Spinal cord (tissue), 10 donors: ENCODE results near the gene BAIAP3. TPM values are rescaled to one million over a fixed set of nuclear protein-coding genes. Genes with fewer than 3 reads are reported as not detected.

Experiments
- DNase-seq, 6 donors: peaks; one replicate each; pipeline versions ENCODE4 v3.0.0 to v3.0.0-alpha.2; 2013 to 2015; ENCODE audit warnings: low spot score in 6 of 6, low read depth in 4 of 6
- H3K27ac ChIP-seq: one replicate; pipeline ENCODE4 v1.5.1; 2013; ENCODE audit warnings: low read depth, low read length, control low read depth
- H3K27me3 ChIP-seq: one replicate; pipeline ENCODE4 v1.6.1; 2013; ENCODE audit warnings: low read length; ENCODE audit not compliant: control insufficient read depth, insufficient read depth
- H3K36me3 ChIP-seq: one replicate; pipeline ENCODE4 v1.6.1; 2013; ENCODE audit warnings: low read length; ENCODE audit not compliant: control insufficient read depth, insufficient read depth
- H3K4me1 ChIP-seq: one replicate; pipeline ENCODE4 v1.6.1; 2013; ENCODE audit warnings: low read length; ENCODE audit not compliant: control insufficient read depth, insufficient read depth
- H3K4me3 ChIP-seq: one replicate; pipeline ENCODE4 v1.5.1; 2013; ENCODE audit warnings: low read depth, low read length, control low read depth
- H3K9me3 ChIP-seq: one replicate; pipeline ENCODE4 v1.6.1; 2013; ENCODE audit warnings: low read length; ENCODE audit not compliant: control insufficient read depth, insufficient read depth
- WGBS: methylation state at CpG from one replicate; pipeline ENCODE4 v1.1.5; 2013; ENCODE audit warnings: missing lambda C conversion rate; ENCODE audit not compliant: insufficient coverage; 5-methylcytosine and 5-hydroxymethylcytosine counted together
- polyA plus RNA-seq, 2 donors: library from polyadenylated mRNA; unstranded; fragments of 120-200 nt; gene quantifications; one replicate each; pipeline ENCODE4 v1.2.1, GENCODE V29; 2013; ENCODE audit not compliant: insufficient read length in 2 of 2
- total RNA-seq, 2 donors: library from RNA; depleted of rRNA in 1 of 2; stranded (reverse); fragments of 120-200 nt in 1 of 2; fragments of >200 nt in 1 of 2; gene quantifications; one replicate each; pipeline versions ENCODE4 v1.2.3 to v1.2.4, GENCODE V29; 2013 to 2014
- donor health status: healthy.

Gene BAIAP3
- total and polyA plus RNA-seq, 4 donors = 30.1 to 69.8 (median 52.2) TPM

- no peak for DNase-seq
- Histone ChIP-seq H3K27ac (no peak overlapping the region), H3K9me3 (no peaks in the 10 kb centered on the region), H3K27me3 (no peaks in the 10 kb centered on the region), H3K4me1 (peaks cover 27% of the 10 kb centered on the region), H3K4me3 (no peak overlapping the region), H3K36me3 (peaks cover 72% of the 10 kb centered on the region)
- 94% methylated on average over 6 of the region's 9 CpGs for WGBS
Observed at GRCh38 chr16:1381612-1382406, 48.4 kb downstream of the BAIAP3 start.

GRCh38 chr16:1383556-1383955, 50.1 kb downstream of the BAIAP3 start:
- no peaks in the 10 kb centered on the region for H3K27me3 ChIP-seq
- peaks cover 72% of the 10 kb centered on the region for H3K36me3 ChIP-seq
- no peaks in the 10 kb centered on the region for H3K9me3 ChIP-seq
- 96% methylated on average over 15 of the region's 18 CpGs for WGBS
- no peak overlapping the region for H3K4me3 ChIP-seq
- no peak for DNase-seq
- H3K4me1 ChIP-seq = peaks cover 13% of the 10 kb centered on the region
- no peak overlapping the region for H3K27ac ChIP-seq

- Histone ChIP-seq H3K4me3 (no peak overlapping the region), H3K36me3 (peaks cover 82% of the 10 kb centered on the region), H3K4me1 (peaks cover under 1% of the 10 kb centered on the region), H3K9me3 (no peaks in the 10 kb centered on the region), H3K27ac (no peak overlapping the region), H3K27me3 (no peaks in the 10 kb centered on the region)
- 93% methylated on average over 39 of the region's 39 CpGs for WGBS
- no peak for DNase-seq
Observed at GRCh38 chr16:1385232-1385631, 51.8 kb downstream of the BAIAP3 start.

- WGBS = 91% methylated on average over 16 of the region's 16 CpGs
- DNase-seq = no peak
- no peak overlapping the region for H3K4me3 ChIP-seq
- peaks cover 86% of the 10 kb centered on the region for H3K36me3 ChIP-seq
- no peaks in the 10 kb centered on the region for H3K9me3 ChIP-seq
- H3K27ac ChIP-seq = no peak overlapping the region
- no peaks in the 10 kb centered on the region for H3K27me3 ChIP-seq
- H3K4me1 ChIP-seq = no peaks in the 10 kb centered on the region
Observed at GRCh38 chr16:1387331-1387730, 53.9 kb downstream of the BAIAP3 start.

- Histone ChIP-seq H3K27ac (no peak overlapping the region), H3K36me3 (peaks cover 88% of the 10 kb centered on the region)
- WGBS = 100% methylated on average over 3 of the region's 7 CpGs
Observed at GRCh38 chr16:1389762-1390161, 56.3 kb downstream of the BAIAP3 start.

GRCh38 chr16:1390239-1390779, 56.9 kb downstream of the BAIAP3 start:
- H3K36me3 ChIP-seq = peaks cover 85% of the 10 kb centered on the region
- no peaks in the 10 kb centered on the region for H3K4me1 ChIP-seq
- no peak overlapping the region for H3K27ac ChIP-seq
- no peaks in the 10 kb centered on the region for H3K9me3 ChIP-seq
- H3K4me3 ChIP-seq = no peak overlapping the region
- no peak for DNase-seq
- no peaks in the 10 kb centered on the region for H3K27me3 ChIP-seq
- WGBS = 90% methylated on average over 27 of the region's 28 CpGs

More at GRCh38 chr16:1389762-1390161, 56.3 kb downstream of the BAIAP3 start:
- no peaks in the 10 kb centered on the region for H3K27me3 ChIP-seq
- no peaks in the 10 kb centered on the region for H3K9me3 ChIP-seq
- DNase-seq = no peak
- no peak overlapping the region for H3K4me3 ChIP-seq
- H3K4me1 ChIP-seq = no peaks in the 10 kb centered on the region

- WGBS = 92% methylated on average over 16 of the region's 17 CpGs
- H3K9me3 ChIP-seq = no peaks in the 10 kb centered on the region
- H3K36me3 ChIP-seq = peaks cover 88% of the 10 kb centered on the region
- no peak overlapping the region for H3K4me3 ChIP-seq
- no peaks in the 10 kb centered on the region for H3K27me3 ChIP-seq
- no peak overlapping the region for H3K27ac ChIP-seq
- DNase-seq = no peak
- H3K4me1 ChIP-seq = no peaks in the 10 kb centered on the region
Observed at GRCh38 chr16:1392826-1393225, 59.4 kb downstream of the BAIAP3 start.

GRCh38 chr16:1393613-1394176, 60.2 kb downstream of the BAIAP3 start:
- Histone ChIP-seq H3K4me3 (no peak overlapping the region), H3K9me3 (no peaks in the 10 kb centered on the region), H3K27me3 (no peaks in the 10 kb centered on the region), H3K36me3 (peaks cover 88% of the 10 kb centered on the region), H3K4me1 (no peaks in the 10 kb centered on the region), H3K27ac (no peak overlapping the region)
- WGBS = 98% methylated on average over 21 of the region's 21 CpGs
- no peak for DNase-seq

- DNase-seq = no peak
- Histone ChIP-seq H3K4me3 (no peak overlapping the region), H3K27ac (no peak overlapping the region), H3K36me3 (peaks cover 90% of the 10 kb centered on the region), H3K27me3 (no peaks in the 10 kb centered on the region), H3K9me3 (no peaks in the 10 kb centered on the region), H3K4me1 (no peaks in the 10 kb centered on the region)
- WGBS = 93% methylated on average over 14 of the region's 19 CpGs
Observed at GRCh38 chr16:1394367-1394951, 61.0 kb downstream of the BAIAP3 start.
